ENCODE data around the gene MRAS.

DNA sequence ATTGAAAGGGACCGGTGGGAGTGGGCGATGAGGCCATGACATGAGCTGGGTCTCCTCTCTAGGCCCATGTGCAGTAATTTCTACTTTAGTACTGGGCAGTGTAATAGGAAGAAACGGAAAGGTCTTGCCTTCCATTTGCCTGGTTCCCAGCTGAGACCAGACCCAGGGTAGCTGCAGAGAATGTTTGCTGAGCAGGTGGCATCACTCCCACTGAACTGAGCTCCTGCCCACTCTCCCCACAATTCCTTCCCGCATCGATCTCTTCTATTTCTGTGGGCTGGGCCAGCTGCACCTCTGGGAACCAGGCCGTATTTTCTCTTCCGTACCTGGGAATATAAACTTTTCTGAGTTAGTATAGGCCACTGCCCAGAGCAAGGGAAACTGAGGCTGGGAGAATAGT is 101.8 kb downstream of the MRAS start:
- TF ChIP-seq, protein P1, sequence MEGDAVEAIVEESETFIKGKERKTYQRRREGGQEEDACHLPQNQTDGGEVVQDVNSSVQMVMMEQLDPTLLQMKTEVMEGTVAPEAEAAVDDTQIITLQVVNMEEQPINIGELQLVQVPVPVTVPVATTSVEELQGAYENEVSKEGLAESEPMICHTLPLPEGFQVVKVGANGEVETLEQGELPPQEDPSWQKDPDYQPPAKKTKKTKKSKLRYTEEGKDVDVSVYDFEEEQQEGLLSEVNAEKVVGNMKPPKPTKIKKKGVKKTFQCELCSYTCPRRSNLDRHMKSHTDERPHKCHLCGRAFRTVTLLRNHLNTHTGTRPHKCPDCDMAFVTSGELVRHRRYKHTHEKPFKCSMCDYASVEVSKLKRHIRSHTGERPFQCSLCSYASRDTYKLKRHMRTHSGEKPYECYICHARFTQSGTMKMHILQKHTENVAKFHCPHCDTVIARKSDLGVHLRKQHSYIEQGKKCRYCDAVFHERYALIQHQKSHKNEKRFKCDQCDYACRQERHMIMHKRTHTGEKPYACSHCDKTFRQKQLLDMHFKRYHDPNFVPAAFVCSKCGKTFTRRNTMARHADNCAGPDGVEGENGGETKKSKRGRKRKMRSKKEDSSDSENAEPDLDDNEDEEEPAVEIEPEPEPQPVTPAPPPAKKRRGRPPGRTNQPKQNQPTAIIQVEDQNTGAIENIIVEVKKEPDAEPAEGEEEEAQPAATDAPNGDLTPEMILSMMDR (IDR thresholded peaks at IDR 0.05), result no peak
- TF ChIP-seq POLR2A (IDR thresholded peaks at IDR 0.05), result no peak
